ENCODE measurements around the gene POU2F3. TPM values are rescaled to one million over a fixed set of nuclear protein-coding genes. Genes with fewer than 3 reads are reported as not detected.

Gene POU2F3
- total RNA-seq, 1 experiment from 2014 or later: not detected

DNA sequence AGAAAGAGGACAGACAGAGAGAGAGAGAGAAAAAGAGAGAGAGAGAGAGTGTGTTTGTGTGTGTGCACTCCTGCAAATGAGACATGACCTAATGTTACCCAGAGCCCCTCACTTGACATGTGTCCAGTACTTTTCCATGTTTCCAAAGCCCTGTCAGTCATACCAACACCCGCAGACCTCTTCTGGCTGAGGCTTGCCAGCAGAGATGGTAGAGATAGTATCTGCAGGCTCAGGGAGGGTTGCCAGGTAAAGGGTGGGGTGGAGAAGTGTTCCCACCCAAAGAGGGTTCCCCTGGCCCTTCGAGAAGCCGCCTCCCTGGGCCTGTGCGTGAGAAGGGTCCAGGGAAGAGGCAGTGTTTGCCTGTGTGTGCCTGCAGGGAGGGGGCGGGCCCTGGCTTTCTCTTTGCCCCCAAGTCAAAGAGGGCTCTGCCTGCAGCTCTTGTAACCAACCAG lies 40.7 kb downstream of the POU2F3 start:
- TF ChIP-seq, protein P1, sequence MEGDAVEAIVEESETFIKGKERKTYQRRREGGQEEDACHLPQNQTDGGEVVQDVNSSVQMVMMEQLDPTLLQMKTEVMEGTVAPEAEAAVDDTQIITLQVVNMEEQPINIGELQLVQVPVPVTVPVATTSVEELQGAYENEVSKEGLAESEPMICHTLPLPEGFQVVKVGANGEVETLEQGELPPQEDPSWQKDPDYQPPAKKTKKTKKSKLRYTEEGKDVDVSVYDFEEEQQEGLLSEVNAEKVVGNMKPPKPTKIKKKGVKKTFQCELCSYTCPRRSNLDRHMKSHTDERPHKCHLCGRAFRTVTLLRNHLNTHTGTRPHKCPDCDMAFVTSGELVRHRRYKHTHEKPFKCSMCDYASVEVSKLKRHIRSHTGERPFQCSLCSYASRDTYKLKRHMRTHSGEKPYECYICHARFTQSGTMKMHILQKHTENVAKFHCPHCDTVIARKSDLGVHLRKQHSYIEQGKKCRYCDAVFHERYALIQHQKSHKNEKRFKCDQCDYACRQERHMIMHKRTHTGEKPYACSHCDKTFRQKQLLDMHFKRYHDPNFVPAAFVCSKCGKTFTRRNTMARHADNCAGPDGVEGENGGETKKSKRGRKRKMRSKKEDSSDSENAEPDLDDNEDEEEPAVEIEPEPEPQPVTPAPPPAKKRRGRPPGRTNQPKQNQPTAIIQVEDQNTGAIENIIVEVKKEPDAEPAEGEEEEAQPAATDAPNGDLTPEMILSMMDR (IDR thresholded peaks at IDR 0.05; ENCODE audit: insufficient read depth in 1 of 2, low read depth in 1 of 2, low read length in 1 of 2, severe bottlenecking in 1 of 2, unreplicated experiment in 1 of 2): no peak
- H3K4me1 Mint-ChIP-seq (ENCODE audit: low read depth, unreplicated experiment): peaks cover 4% of the 10 kb centered on the region
- H3K27me3 ChIP-seq (replicated peaks; ENCODE audit: control insufficient read depth, insufficient read depth, low read length): no peaks in the 10 kb centered on the region; the same call in 1 of the 2 replicates
- H3K4me3 ChIP-seq (ENCODE audit: low read depth, low read length): no peak overlapping the region
- no TSS peak for BruUV-seq (replicated peaks)
- H3K9me3 ChIP-seq: no peaks in the 10 kb centered on the region
- H3K27me3 Mint-ChIP-seq (ENCODE audit: insufficient read depth, unreplicated experiment): peaks cover 6% of the 10 kb centered on the region
- no peak for DNase-seq
- ChIA-PET CTCF (interaction anchor here (1.5 kb wide), 1 partner anchor 22 kb away, joined by 6 read pairs; no protein-coding TSS in a partner anchor), POLR2A (interaction anchor here (0.7 kb wide), 1 partner anchor 45 kb away, joined by 3 read pairs; no protein-coding TSS in a partner anchor)
- intact Hi-C loops (cut with micrococcal nuclease; ENCODE audit: unreplicated experiment): no loop called here
- no peak overlapping the region for H3K4me3 Mint-ChIP-seq (ENCODE audit: unreplicated experiment)
- H3K4me1 ChIP-seq: no peaks in the 10 kb centered on the region
- no peaks in the 10 kb centered on the region for H3K36me3 Mint-ChIP-seq (ENCODE audit: insufficient read depth, unreplicated experiment)
- H3K9me3 Mint-ChIP-seq (ENCODE audit: unreplicated experiment): no peaks in the 10 kb centered on the region
- H3K27ac Mint-ChIP-seq (ENCODE audit: unreplicated experiment): no peak overlapping the region
- H3K36me3 ChIP-seq (ENCODE audit: control insufficient read depth, insufficient read depth, low read length): no peaks in the 10 kb centered on the region

GRCh38 chr11:120281143-120281795 lies 41.3 kb downstream of the POU2F3 start:
- CTCF ChIA-PET: interaction anchor here (1.5 kb wide), 1 partner anchor 21 kb away, joined by 6 read pairs; no protein-coding TSS in a partner anchor
- Histone ChIP-seq H3K36me3 (ENCODE audit: control insufficient read depth, insufficient read depth, low read length) (no peaks in the 10 kb centered on the region), H3K4me1 (no peaks in the 10 kb centered on the region), H3K4me3 (ENCODE audit: low read depth, low read length) (no peak overlapping the region), H3K27me3 (replicated peaks; ENCODE audit: control insufficient read depth, insufficient read depth, low read length) (no peaks in the 10 kb centered on the region; the same call in 1 of the 2 replicates), H3K9me3 (no peaks in the 10 kb centered on the region)
- Mint-ChIP-seq H3K9me3 (ENCODE audit: unreplicated experiment) (no peaks in the 10 kb centered on the region), H3K27me3 (ENCODE audit: insufficient read depth, unreplicated experiment) (peaks cover 3% of the 10 kb centered on the region), H3K27ac (ENCODE audit: unreplicated experiment) (no peak overlapping the region), H3K4me1 (ENCODE audit: low read depth, unreplicated experiment) (peaks cover 4% of the 10 kb centered on the region), H3K36me3 (ENCODE audit: insufficient read depth, unreplicated experiment) (no peaks in the 10 kb centered on the region), H3K4me3 (ENCODE audit: unreplicated experiment) (no peak overlapping the region)
- POLR2A ChIA-PET: interaction anchor here (0.7 kb wide), 1 partner anchor 45 kb away, joined by 3 read pairs; no protein-coding TSS in a partner anchor
- intact Hi-C loops (cut with micrococcal nuclease; ENCODE audit: unreplicated experiment): no loop called here
- DNase-seq: no peak
- BruUV-seq (replicated peaks): no TSS peak
- TF ChIP-seq, protein P1 (IDR thresholded peaks at IDR 0.05; ENCODE audit: insufficient read depth in 1 of 2, low read depth in 1 of 2, low read length in 1 of 2, severe bottlenecking in 1 of 2, unreplicated experiment in 1 of 2): no peak

DNA sequence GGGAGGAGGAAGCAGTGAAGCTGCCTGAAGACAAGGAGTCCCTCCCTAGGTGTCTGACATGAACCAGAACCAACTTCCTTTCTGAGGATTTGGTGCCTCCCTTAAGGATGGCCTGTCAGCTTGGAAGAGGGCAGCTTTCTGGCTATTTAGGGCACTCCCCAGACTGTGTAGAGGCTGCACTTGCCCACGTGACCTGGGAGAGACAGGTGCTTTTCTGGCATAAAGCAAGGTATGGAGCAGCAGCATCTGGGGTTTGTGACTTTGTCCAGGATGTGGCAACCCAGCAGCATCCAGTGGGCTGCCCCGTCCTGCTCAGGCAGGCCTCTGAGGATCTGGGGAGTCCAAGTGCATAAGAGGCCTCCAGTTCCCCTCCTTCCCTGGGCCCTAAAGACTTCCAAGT lies 43.2 kb downstream of the POU2F3 start:
- ChIA-PET CTCF (interaction anchor here (0.9 kb wide), 1 partner anchor 20 kb away, joined by 3 read pairs; no protein-coding TSS in a partner anchor), POLR2A (no interaction called here)
- Histone ChIP-seq H3K4me1 (no peaks in the 10 kb centered on the region), H3K36me3 (ENCODE audit: control insufficient read depth, insufficient read depth, low read length) (no peaks in the 10 kb centered on the region), H3K4me3 (ENCODE audit: low read depth, low read length) (no peak overlapping the region), H3K27me3 (replicated peaks; ENCODE audit: control insufficient read depth, insufficient read depth, low read length) (no peaks in the 10 kb centered on the region), H3K9me3 (no peaks in the 10 kb centered on the region)
- peaks cover 3% of the 10 kb centered on the region for H3K27me3 Mint-ChIP-seq (ENCODE audit: insufficient read depth, unreplicated experiment)
- H3K9me3 Mint-ChIP-seq (ENCODE audit: unreplicated experiment): no peaks in the 10 kb centered on the region
- no peaks in the 10 kb centered on the region for H3K36me3 Mint-ChIP-seq (ENCODE audit: insufficient read depth, unreplicated experiment)
- no peak for DNase-seq
- TF ChIP-seq, protein P1 (IDR thresholded peaks at IDR 0.05; ENCODE audit: insufficient read depth in 1 of 2, low read depth in 1 of 2, low read length in 1 of 2, severe bottlenecking in 1 of 2, unreplicated experiment in 1 of 2): no peak
- H3K4me3 Mint-ChIP-seq (ENCODE audit: unreplicated experiment): no peak overlapping the region
- no peak overlapping the region for H3K27ac Mint-ChIP-seq (ENCODE audit: unreplicated experiment)
- no TSS peak for BruUV-seq (replicated peaks)
- intact Hi-C loops (cut with micrococcal nuclease; ENCODE audit: unreplicated experiment): no loop called here
- H3K4me1 Mint-ChIP-seq (ENCODE audit: low read depth, unreplicated experiment): peaks cover 4% of the 10 kb centered on the region
